Measurements from ENCODE around the gene C1QTNF8. TPM values are rescaled to one million over a fixed set of nuclear protein-coding genes. Genes with fewer than 3 reads are reported as not detected.

C1QTNF8 gene
- total RNA-seq, 2 donors from 2014 or later: 0.34 TPM; not detected in 1

DNA sequence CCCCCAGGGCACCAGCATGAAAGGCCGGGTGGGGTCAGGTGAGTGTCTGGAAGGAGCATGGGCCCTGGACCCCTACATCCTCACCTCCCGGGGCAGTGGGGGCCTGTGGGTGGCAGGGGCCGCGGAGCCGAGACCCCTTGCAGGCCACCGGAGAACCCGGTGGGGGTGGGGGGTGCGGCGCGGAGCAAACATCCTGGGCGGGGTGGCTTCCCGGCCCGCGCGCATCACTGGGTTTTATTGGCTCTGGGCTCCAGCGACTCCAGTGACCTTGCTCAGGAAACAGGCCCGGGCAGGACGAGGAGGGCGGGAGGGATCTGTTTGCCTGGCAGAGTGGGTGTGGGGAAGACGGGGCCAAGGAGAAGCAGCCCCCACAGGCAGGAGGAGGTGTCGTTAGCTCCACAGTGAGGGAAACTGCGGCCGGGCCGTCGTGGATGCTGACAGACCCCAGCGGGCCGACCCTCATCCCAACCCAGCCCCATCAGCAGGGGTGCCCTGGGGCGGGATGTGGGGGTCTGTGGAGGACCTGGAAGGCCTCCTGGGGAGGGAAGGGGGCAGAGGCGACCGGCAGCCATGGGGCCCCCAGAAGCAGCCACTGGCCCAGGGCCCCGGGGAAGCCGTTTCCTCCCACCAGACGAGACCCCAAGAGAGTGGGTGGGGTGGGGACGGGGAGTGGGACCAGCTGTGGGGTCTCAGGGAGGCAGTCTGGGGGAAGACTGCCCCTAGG lies 12.9 kb downstream of the C1QTNF8 start:
- H3K27me3 ChIP-seq (replicated peaks; ENCODE audit: insufficient read depth): no peaks in the 10 kb centered on the region
- WGBS: 14% methylated on average over 22 of the region's 34 CpGs
- no peak overlapping the region for H3K4me3 ChIP-seq
- H3K9me3 ChIP-seq: no peaks in the 10 kb centered on the region
- intact Hi-C loops (cut with DNase I): no loop called here
- TF ChIP-seq POLR2AphosphoS5 (IDR thresholded peaks at IDR 0.05) (peak; percentile 33), POLR2A (IDR thresholded peaks at IDR 0.05) (no peak)
- TF ChIP-seq, protein P1, sequence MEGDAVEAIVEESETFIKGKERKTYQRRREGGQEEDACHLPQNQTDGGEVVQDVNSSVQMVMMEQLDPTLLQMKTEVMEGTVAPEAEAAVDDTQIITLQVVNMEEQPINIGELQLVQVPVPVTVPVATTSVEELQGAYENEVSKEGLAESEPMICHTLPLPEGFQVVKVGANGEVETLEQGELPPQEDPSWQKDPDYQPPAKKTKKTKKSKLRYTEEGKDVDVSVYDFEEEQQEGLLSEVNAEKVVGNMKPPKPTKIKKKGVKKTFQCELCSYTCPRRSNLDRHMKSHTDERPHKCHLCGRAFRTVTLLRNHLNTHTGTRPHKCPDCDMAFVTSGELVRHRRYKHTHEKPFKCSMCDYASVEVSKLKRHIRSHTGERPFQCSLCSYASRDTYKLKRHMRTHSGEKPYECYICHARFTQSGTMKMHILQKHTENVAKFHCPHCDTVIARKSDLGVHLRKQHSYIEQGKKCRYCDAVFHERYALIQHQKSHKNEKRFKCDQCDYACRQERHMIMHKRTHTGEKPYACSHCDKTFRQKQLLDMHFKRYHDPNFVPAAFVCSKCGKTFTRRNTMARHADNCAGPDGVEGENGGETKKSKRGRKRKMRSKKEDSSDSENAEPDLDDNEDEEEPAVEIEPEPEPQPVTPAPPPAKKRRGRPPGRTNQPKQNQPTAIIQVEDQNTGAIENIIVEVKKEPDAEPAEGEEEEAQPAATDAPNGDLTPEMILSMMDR (IDR thresholded peaks at IDR 0.05): no peak
- H3K36me3 ChIP-seq: no peaks in the 10 kb centered on the region
- H3K4me1 ChIP-seq (replicated peaks): peaks cover 15% of the 10 kb centered on the region
- peak overlapping the region; percentile 26 to 30 for H3K27ac ChIP-seq
- peak; percentile 77 for DNase-seq (ENCODE audit: low spot score)

DNA sequence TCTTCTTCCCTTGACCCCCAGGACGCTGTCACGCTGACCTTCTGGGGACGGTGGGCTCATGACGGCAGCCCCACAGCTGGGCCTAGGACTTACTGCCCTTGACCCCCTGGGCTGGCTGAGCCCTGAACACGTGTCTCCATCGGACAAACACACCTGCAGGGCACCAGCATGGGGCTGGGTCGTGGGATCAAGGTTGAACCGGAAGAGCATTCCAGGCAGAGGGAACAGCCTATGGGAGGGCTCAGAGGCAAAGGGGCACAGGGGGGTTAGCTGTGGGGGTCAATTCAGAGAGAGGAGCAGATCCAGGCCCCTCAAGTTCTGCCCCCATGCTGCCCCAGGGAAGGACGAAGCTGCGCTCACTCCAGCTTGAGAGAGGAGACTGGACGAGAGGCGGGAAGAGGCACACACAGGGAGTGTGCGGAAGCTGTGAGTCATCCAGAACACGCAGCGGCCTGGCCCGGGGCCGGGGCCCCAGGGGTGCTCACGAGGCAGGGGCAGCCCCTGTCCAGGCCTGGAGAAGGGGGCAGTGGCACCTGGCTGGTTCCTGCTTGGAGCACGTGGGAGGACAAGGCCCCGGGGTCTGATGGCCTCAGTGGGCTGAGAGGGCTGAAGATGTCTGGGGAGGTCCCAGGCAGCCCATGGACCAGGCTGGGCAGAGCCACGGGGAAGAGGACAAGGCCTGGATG lies 13.6 kb downstream of the C1QTNF8 start:
- Histone ChIP-seq H3K36me3 (no peaks in the 10 kb centered on the region), H3K9me3 (no peaks in the 10 kb centered on the region), H3K4me1 (replicated peaks) (peaks cover 17% of the 10 kb centered on the region), H3K27me3 (replicated peaks; ENCODE audit: insufficient read depth) (no peaks in the 10 kb centered on the region), H3K27ac (peak overlapping the region; percentile 26 to 30), H3K4me3 (no peak overlapping the region)
- DNase-seq (ENCODE audit: low spot score): peak; percentile 55
- 53% methylated on average over 21 of the region's 21 CpGs for WGBS
- intact Hi-C loops (cut with DNase I): no loop called here
- TF ChIP-seq POLR2A (IDR thresholded peaks at IDR 0.05) (peak; percentile 49), POLR2AphosphoS5 (IDR thresholded peaks at IDR 0.05) (peak; percentile 2)
- TF ChIP-seq, protein P1 (IDR thresholded peaks at IDR 0.05): no peak

DNA sequence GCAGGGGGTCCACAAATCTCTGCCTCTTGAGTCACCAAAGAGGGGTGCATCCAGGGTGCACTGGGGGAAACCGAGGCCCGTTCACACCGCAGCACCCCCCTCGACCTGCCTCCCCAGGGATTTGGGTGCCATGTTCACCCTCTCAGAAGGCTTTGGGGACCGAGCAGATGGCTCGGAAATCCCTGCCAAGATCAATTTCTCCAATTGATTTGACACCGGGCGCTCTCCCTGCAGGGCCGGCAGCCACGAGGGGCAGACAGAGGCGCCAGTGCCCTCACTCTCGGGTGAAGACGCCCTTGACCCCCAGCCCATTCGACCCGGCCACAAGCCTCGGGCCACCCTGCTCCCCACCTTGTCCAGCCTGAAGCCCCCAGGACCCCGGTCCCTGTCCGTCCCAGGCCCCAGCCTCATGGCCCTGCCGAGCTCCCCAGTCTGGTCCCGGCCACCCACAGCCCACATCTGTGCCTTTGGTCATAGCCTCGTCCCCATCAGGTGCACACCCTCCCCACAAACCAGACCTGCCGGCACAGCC lies 14.2 kb downstream of the C1QTNF8 start:
- TF ChIP-seq, protein P1 (IDR thresholded peaks at IDR 0.05): no peak
- TF ChIP-seq POLR2A (IDR thresholded peaks at IDR 0.05): no peak
- no peak for TF ChIP-seq POLR2AphosphoS5 (IDR thresholded peaks at IDR 0.05)
- intact Hi-C loops (cut with DNase I): no loop called here
- 78% methylated on average over 22 of the region's 22 CpGs for WGBS
- Histone ChIP-seq H3K36me3 (no peaks in the 10 kb centered on the region), H3K27ac (no peak overlapping the region), H3K4me3 (no peak overlapping the region), H3K4me1 (replicated peaks) (peaks cover 17% of the 10 kb centered on the region), H3K27me3 (replicated peaks; ENCODE audit: insufficient read depth) (no peaks in the 10 kb centered on the region), H3K9me3 (no peaks in the 10 kb centered on the region)
- DNase-seq (ENCODE audit: low spot score): no peak

DNA sequence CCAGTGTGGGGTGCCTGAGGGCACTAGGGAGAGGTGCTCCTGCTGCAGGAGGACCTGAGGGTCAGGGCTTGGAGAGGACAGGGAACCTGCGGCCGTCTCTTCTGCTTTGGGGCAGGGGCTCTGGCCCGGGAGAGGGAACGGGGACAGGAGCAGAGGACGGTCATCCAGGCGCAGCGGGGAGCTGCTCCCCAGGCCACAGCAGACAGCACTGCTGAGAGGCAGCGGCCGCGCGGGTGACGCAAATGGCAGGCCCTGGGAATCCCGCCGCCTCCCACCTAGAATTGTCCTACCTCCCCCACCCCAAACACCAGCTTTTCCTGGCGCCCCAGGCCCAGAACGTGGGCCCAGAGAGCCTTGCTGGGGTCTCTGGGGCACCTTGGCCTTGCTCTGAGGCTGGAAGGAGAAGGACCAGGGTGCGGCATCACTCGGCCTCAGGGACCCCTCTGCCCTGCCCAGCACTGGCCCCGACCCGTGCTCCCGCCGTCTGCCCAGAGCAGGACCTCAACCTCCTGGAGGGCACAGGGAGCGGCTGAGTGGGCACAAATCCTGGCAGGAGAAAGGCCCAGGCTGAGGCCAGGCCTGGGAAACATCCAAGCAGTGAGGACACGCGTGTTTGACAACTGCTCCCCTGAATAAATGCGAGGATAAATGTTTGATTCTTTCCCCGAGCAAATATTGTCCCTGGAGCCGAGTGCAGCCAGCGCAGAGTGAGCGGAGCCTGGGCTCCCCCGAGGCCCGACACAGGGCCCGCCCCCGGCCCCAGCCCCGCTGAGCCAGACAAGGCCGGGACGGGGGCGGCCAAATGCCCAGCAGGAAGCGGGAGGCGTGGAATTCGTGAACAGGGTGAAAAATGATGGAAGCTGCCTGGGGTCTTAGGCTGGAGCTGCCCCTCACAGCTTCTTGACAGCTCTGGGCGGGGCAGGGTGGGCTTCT lies 15.0 kb downstream of the C1QTNF8 start:
- no peaks in the 10 kb centered on the region for H3K9me3 ChIP-seq
- intact Hi-C loops (cut with DNase I): no loop called here
- H3K27me3 ChIP-seq (replicated peaks; ENCODE audit: insufficient read depth): no peaks in the 10 kb centered on the region
- no peak overlapping the region for H3K4me3 ChIP-seq
- no peak overlapping the region for H3K27ac ChIP-seq
- 47% methylated on average over 41 of the region's 42 CpGs for WGBS
- TF ChIP-seq, protein P1 (IDR thresholded peaks at IDR 0.05): no peak
- TF ChIP-seq POLR2A (IDR thresholded peaks at IDR 0.05) (no peak), POLR2AphosphoS5 (IDR thresholded peaks at IDR 0.05) (no peak)
- H3K36me3 ChIP-seq: no peaks in the 10 kb centered on the region
- H3K4me1 ChIP-seq (replicated peaks): peaks cover 17% of the 10 kb centered on the region
- DNase-seq (ENCODE audit: low spot score): no peak

All from prostate gland (tissue), 2 donors.